Suprapubic skin (tissue), 4 donors: ENCODE measurements around the gene TNFRSF19. TPM values are rescaled to one million over a fixed set of nuclear protein-coding genes. Genes with fewer than 3 reads are reported as not detected.

ENCODE experiments used
- DNase-seq, 2 donors: peaks; one replicate each; pipeline ENCODE4 v3.0.0-alpha.2; 2019; ENCODE audit warnings: low spot score in 2 of 2
- H3K27ac ChIP-seq: fragments of 200-600 bp; sonication (generic); one replicate; pipeline ENCODE4 v1.5.1; 2019
- H3K27me3 ChIP-seq: fragments of 200-600 bp; sonication (generic); one replicate; pipeline ENCODE4 v1.5.1; 2019
- H3K36me3 ChIP-seq: fragments of 200-600 bp; sonication (generic); one replicate; pipeline ENCODE4 v1.5.1; 2019
- H3K4me1 ChIP-seq: fragments of 200-600 bp; sonication (generic); one replicate; pipeline ENCODE4 v1.5.1; 2019
- H3K4me3 ChIP-seq: fragments of 200-600 bp; sonication (generic); one replicate; pipeline ENCODE4 v1.5.1; 2019; ENCODE audit warnings: mild to moderate bottlenecking
- H3K9me3 ChIP-seq: fragments of 200-600 bp; sonication (generic); one replicate; pipeline ENCODE4 v1.5.1; 2019
- CTCF ChIP-seq, 2 donors: fragments of 200-600 bp in 1 of 2; fragments of 450-650 bp in 1 of 2; sonication (generic) in 1 of 2; IDR thresholded peaks; one replicate each; pipeline ENCODE4 v1.5.1; 2016 to 2019; ENCODE audit warnings: antibody characterized with exemption in 2 of 2, mild to moderate bottlenecking in 1 of 2, moderate library complexity in 1 of 2
- EP300 ChIP-seq: sonication (generic); formaldehyde crosslinking; IDR thresholded peaks from one replicate; pipeline ENCODE4 v1.6.1; 2017; ENCODE audit warnings: antibody characterized with exemption
- POLR2A ChIP-seq, 2 donors: fragments of 450-650 bp; IDR thresholded peaks; one replicate each; pipeline ENCODE4 v1.6.1; 2017; ENCODE audit warnings: antibody characterized with exemption in 2 of 2, mild to moderate bottlenecking in 2 of 2, moderate library complexity in 2 of 2
- POLR2AphosphoS5 ChIP-seq, 3 donors: sonication (generic); formaldehyde crosslinking; IDR thresholded peaks; one replicate each; pipeline ENCODE4 v1.6.1; 2017; ENCODE audit warnings: antibody characterized with exemption in 3 of 3
- WGBS: methylation state at CpG from one replicate; pipeline ENCODE4 v1.1.5; 2018; 5-methylcytosine and 5-hydroxymethylcytosine counted together
- total RNA-seq, 4 donors: library from RNA; depleted of rRNA; stranded (reverse); fragments of >200 nt; gene quantifications; one replicate each; pipeline ENCODE4 v1.1.0, GENCODE V29; 2016

TNFRSF19 gene
- total RNA-seq, 4 donors from 2014 or later, result 74.6 to 100 (median 78.5) TPM

- 77% methylated on average over 10 of the region's 10 CpGs for WGBS
- TF ChIP-seq POLR2AphosphoS5 (IDR thresholded peaks at IDR 0.05) (no peak), POLR2A (IDR thresholded peaks at IDR 0.05) (no peak), EP300 (no peak), CTCF (IDR thresholded peaks at IDR 0.05) (no peak)
- H3K27ac ChIP-seq, result peak overlapping the region; percentile 74
Observed at GRCh38 chr13:23652909-23653726, 82.9 kb downstream of the TNFRSF19 start.

GRCh38 chr13:23654111-23655110 lies 84.2 kb downstream of the TNFRSF19 start:
- H3K27ac ChIP-seq, result peak overlapping the region; percentile 74
- H3K4me3 ChIP-seq, result no peak overlapping the region
- TF ChIP-seq POLR2A (IDR thresholded peaks at IDR 0.05), result no peak
- peaks cover 1% of the 10 kb centered on the region for H3K36me3 ChIP-seq
- H3K9me3 ChIP-seq, result no peaks in the 10 kb centered on the region
- H3K4me1 ChIP-seq, result peaks cover 34% of the 10 kb centered on the region
- 49% methylated on average over 11 of the region's 11 CpGs for WGBS
- no peak for DNase-seq
- H3K27me3 ChIP-seq, result no peaks in the 10 kb centered on the region

More at GRCh38 chr13:23652909-23653726, 82.9 kb downstream of the TNFRSF19 start:
- H3K9me3 ChIP-seq, result no peaks in the 10 kb centered on the region
- no peaks in the 10 kb centered on the region for H3K27me3 ChIP-seq
- peaks cover 34% of the 10 kb centered on the region for H3K4me1 ChIP-seq
- no peak overlapping the region for H3K4me3 ChIP-seq
- no peaks in the 10 kb centered on the region for H3K36me3 ChIP-seq
- no peak for DNase-seq

- WGBS, result 65% methylated on average over 3 of the region's 3 CpGs
- DNase-seq, result no peak
- H3K4me3 ChIP-seq, result no peak overlapping the region
- H3K27me3 ChIP-seq, result no peaks in the 10 kb centered on the region
- H3K9me3 ChIP-seq, result no peaks in the 10 kb centered on the region
- TF ChIP-seq EP300 (no peak), POLR2AphosphoS5 (IDR thresholded peaks at IDR 0.05) (no peak), CTCF (IDR thresholded peaks at IDR 0.05) (no peak)
- H3K4me1 ChIP-seq, result peaks cover 34% of the 10 kb centered on the region
- peaks cover 8% of the 10 kb centered on the region for H3K36me3 ChIP-seq
- H3K27ac ChIP-seq, result no peak overlapping the region
Observed at GRCh38 chr13:23655321-23655720, 85.1 kb downstream of the TNFRSF19 start.

GRCh38 chr13:23656637-23657371 lies 86.6 kb downstream of the TNFRSF19 start:
- 55% methylated on average over 4 of the region's 4 CpGs for WGBS
- H3K27me3 ChIP-seq, result no peaks in the 10 kb centered on the region
- DNase-seq, result no peak
- H3K27ac ChIP-seq, result no peak overlapping the region
- no peak overlapping the region for H3K4me3 ChIP-seq
- no peak for TF ChIP-seq POLR2A (IDR thresholded peaks at IDR 0.05)
- no peaks in the 10 kb centered on the region for H3K9me3 ChIP-seq
- H3K36me3 ChIP-seq, result peaks cover 8% of the 10 kb centered on the region
- peaks cover 30% of the 10 kb centered on the region for H3K4me1 ChIP-seq

- no peak overlapping the region for H3K4me3 ChIP-seq
- no peak overlapping the region for H3K27ac ChIP-seq
- 90% methylated on average over 15 of the region's 15 CpGs for WGBS
Observed at GRCh38 chr13:23658929-23659541, 88.8 kb downstream of the TNFRSF19 start.

More at GRCh38 chr13:23658929-23659541, 88.8 kb downstream of the TNFRSF19 start:
- H3K9me3 ChIP-seq, result no peaks in the 10 kb centered on the region
- H3K36me3 ChIP-seq, result peaks cover 8% of the 10 kb centered on the region
- no peak for DNase-seq
- H3K4me1 ChIP-seq, result peaks cover 13% of the 10 kb centered on the region
- TF ChIP-seq POLR2AphosphoS5 (IDR thresholded peaks at IDR 0.05), result no peak
- no peak for TF ChIP-seq CTCF (IDR thresholded peaks at IDR 0.05)
- no peaks in the 10 kb centered on the region for H3K27me3 ChIP-seq
